SU-DHL-6 (cell line): Measurements from ENCODE around the gene PRDM11.
A peak's percentile ranks its signal among the peaks of the same experiment; 100 is the strongest.

ENCODE experiments used
- H2AFZ ChIP-seq: fragments of 200-600 bp; sonication (generic); 2 replicates; pipeline ENCODE4 v1.6.1; 2014; ENCODE audit warnings: low read depth, mild to moderate bottlenecking, moderate library complexity, mixed read lengths, antibody characterized with exemption, low read length; ENCODE audit not compliant: severe bottlenecking
- H3F3A ChIP-seq: fragments of 200-600 bp; shearing (Covaris generic); 2 replicates; pipeline ENCODE4 v1.6.0; 2016; ENCODE audit warnings: antibody characterized with exemption, mild to moderate bottlenecking; ENCODE audit not compliant: insufficient read depth
- H3K27ac ChIP-seq: fragments of 200-600 bp; sonication (generic); 2 replicates; pipeline ENCODE4 v1.5.1; 2016; ENCODE audit warnings: low read depth, mild to moderate bottlenecking, low read length, moderate library complexity, mixed read lengths
- H3K27me3 ChIP-seq: fragments of 200-600 bp; sonication (generic), shearing (Covaris generic); 2 replicates; pipeline ENCODE4 v1.6.0; 2014; ENCODE audit warnings: mild to moderate bottlenecking, low read length
- H3K36me3 ChIP-seq: fragments of 200-600 bp; sonication (generic); 2 replicates; pipeline ENCODE4 v1.6.1; 2014; ENCODE audit warnings: mild to moderate bottlenecking, low read length, mixed read lengths
- H3K4me2 ChIP-seq: fragments of 300-600, 200-600 bp; shearing (Covaris generic), sonication (generic); 2 replicates; pipeline ENCODE4 v1.6.0; 2014; ENCODE audit warnings: low read length, low read depth, mild to moderate bottlenecking; ENCODE audit not compliant: poor library complexity, severe bottlenecking
- H3K4me3 ChIP-seq: fragments of 200-600 bp; sonication (generic); 2 replicates; pipeline ENCODE4 v1.5.1; 2014; ENCODE audit warnings: antibody characterized with exemption, low read length, mild to moderate bottlenecking, mixed read lengths; ENCODE audit not compliant: insufficient read depth, poor library complexity, severe bottlenecking
- H3K79me2 ChIP-seq: fragments of 200-600 bp; sonication (generic); 2 replicates; pipeline ENCODE4 v1.6.1; 2014; ENCODE audit warnings: mild to moderate bottlenecking, low read length, moderate library complexity; ENCODE audit not compliant: insufficient read depth
- H3K9ac ChIP-seq: fragments of 200-600 bp; sonication (generic); 2 replicates; pipeline ENCODE4 v1.7.0; 2014; ENCODE audit warnings: mild to moderate bottlenecking, low read length
- H3K9me2 ChIP-seq: fragments of 200-600 bp; sonication (generic); replicated peaks from 2 replicates; pipeline ENCODE4 v1.6.1; 2014; ENCODE audit warnings: low read length; ENCODE audit not compliant: insufficient read depth
- H3K9me3 ChIP-seq: fragments of 200-600 bp; sonication (generic); 2 replicates; pipeline ENCODE4 v1.6.1; 2014; ENCODE audit warnings: low read length, mixed read lengths; ENCODE audit not compliant: insufficient read depth
- H4K20me1 ChIP-seq: fragments of 200-600 bp; sonication (generic); 2 replicates; pipeline ENCODE4 v1.6.1; 2014; ENCODE audit warnings: low read depth, mild to moderate bottlenecking, antibody characterized with exemption, low read length, moderate library complexity, mixed read lengths
- EZH2phosphoT487 ChIP-seq: fragments of 200-600 bp; sonication (generic), shearing (Covaris generic); conservative IDR thresholded peaks from 2 replicates; pipeline ENCODE4 v1.6.1; 2018; ENCODE audit warnings: mild to moderate bottlenecking, antibody characterized with exemption, low read length, moderate library complexity, mixed read lengths
- TF ChIP-seq, protein P1 (sequence below): fragments of 200-600 bp; sonication (generic); IDR thresholded peaks from one replicate; pipeline ENCODE4 v1.5.1; 2017; ENCODE audit warnings: antibody characterized with exemption, mild to moderate bottlenecking, low read length, moderate library complexity; ENCODE audit not compliant: insufficient read depth, poor library complexity, severe bottlenecking

The PRDM11 gene

DNA sequence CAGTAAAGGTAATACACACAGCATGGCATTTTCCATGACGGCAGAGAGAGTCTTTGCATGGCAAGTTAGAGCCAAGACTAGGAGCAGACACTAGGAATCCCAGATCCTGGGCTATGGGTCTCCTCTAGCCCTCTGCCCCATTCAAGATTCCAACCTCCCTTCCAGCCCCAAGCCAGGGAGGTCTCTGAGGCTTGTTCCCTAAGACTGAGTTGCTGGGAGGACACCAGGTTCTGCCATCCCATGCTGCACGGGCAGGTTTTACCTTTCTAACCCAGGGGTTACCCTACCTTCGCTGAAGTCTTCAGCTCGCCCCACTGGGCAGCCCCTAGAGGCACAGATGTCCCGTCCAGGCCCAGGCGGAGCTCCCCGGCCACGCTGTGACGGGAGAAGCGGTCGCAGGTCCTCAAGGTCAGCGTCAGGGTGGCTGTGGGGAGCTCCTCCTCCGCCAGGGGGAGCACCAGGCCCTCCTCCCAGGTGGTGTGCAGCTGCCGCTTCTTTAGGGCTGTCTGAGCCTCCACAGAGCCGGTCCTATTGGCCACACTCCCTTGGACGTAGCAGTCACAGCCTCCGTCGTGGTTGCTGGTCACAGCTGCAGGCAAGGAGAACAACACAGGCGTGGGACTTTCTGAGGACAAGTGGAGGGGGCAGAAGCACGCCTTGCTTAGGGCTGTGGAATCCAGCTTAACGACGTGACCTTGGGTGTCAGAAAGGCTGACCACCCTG lies 105.9 kb downstream of the PRDM11 start:
- Histone ChIP-seq H3K9me2 (no peaks in the 10 kb centered on the region), H3K79me2 (no peaks in the 10 kb centered on the region), H3K36me3 (no peaks in the 10 kb centered on the region), H3K9ac (no peak overlapping the region), H3K27me3 (no peaks in the 10 kb centered on the region), H3K4me2 (no peak overlapping the region), H4K20me1 (no peaks in the 10 kb centered on the region), H3K4me3 (no peak overlapping the region), H3F3A (no peaks in the 10 kb centered on the region), H3K9me3 (no peaks in the 10 kb centered on the region), H2AFZ (no peak overlapping the region), H3K27ac (no peak overlapping the region)
- no peak for TF ChIP-seq EZH2phosphoT487
- TF ChIP-seq, protein P1, sequence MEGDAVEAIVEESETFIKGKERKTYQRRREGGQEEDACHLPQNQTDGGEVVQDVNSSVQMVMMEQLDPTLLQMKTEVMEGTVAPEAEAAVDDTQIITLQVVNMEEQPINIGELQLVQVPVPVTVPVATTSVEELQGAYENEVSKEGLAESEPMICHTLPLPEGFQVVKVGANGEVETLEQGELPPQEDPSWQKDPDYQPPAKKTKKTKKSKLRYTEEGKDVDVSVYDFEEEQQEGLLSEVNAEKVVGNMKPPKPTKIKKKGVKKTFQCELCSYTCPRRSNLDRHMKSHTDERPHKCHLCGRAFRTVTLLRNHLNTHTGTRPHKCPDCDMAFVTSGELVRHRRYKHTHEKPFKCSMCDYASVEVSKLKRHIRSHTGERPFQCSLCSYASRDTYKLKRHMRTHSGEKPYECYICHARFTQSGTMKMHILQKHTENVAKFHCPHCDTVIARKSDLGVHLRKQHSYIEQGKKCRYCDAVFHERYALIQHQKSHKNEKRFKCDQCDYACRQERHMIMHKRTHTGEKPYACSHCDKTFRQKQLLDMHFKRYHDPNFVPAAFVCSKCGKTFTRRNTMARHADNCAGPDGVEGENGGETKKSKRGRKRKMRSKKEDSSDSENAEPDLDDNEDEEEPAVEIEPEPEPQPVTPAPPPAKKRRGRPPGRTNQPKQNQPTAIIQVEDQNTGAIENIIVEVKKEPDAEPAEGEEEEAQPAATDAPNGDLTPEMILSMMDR = peak; percentile 39

DNA sequence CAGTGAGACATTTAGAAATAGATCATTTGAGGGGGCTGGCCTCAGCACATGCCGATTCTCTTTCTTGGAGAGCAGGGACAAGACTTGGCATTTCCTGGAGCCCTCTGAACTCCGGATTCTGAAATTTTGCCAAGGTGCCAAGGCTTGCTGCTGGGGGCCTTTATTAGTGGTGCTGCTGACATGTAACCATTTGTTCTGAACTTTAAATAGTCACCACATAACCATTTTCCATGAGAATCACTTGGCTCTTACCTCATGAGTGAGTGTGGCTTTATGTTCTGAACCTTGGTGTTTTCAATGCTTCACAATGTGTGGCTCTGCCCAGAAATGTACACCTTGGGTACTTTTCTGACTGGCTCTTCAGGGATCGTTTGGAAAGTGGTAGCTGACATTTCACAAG lies 106.4 kb downstream of the PRDM11 start:
- Histone ChIP-seq H3K9me3 (no peaks in the 10 kb centered on the region), H4K20me1 (no peaks in the 10 kb centered on the region), H3F3A (no peaks in the 10 kb centered on the region), H3K79me2 (no peaks in the 10 kb centered on the region), H3K27me3 (no peaks in the 10 kb centered on the region), H3K36me3 (no peaks in the 10 kb centered on the region), H2AFZ (no peak overlapping the region), H3K4me2 (no peak overlapping the region), H3K27ac (no peak overlapping the region), H3K9me2 (no peaks in the 10 kb centered on the region), H3K9ac (no peak overlapping the region), H3K4me3 (no peak overlapping the region)
- TF ChIP-seq, protein P1 = no peak
- no peak for TF ChIP-seq EZH2phosphoT487

DNA sequence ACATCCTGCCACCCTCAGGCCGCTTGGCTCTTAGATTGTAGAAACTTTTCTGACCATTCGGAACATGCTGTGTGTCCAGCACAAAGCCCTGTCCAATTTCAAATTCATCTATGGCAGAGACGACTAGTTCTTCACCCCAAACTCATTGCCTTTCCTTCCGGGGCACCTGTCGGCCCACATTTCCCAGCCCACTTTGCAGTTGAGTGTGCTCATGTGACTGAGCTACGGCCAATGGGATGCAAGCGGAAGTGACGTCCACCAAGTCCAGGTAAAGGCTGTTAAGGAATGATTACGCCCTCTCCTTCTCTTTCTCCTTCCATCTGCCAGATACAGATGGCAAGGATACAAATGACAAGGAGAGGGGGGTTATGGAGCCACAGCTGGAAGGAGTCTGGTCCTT lies 107.2 kb downstream of the PRDM11 start:
- H3F3A ChIP-seq = no peaks in the 10 kb centered on the region
- no peak overlapping the region for H3K27ac ChIP-seq
- no peak overlapping the region for H3K4me3 ChIP-seq
- no peaks in the 10 kb centered on the region for H4K20me1 ChIP-seq
- no peaks in the 10 kb centered on the region for H3K27me3 ChIP-seq
- no peak overlapping the region for H2AFZ ChIP-seq
- no peak overlapping the region for H3K9ac ChIP-seq
- H3K4me2 ChIP-seq = no peak overlapping the region
- TF ChIP-seq EZH2phosphoT487 = no peak
- TF ChIP-seq, protein P1 = no peak
- no peaks in the 10 kb centered on the region for H3K9me2 ChIP-seq
- H3K36me3 ChIP-seq = no peaks in the 10 kb centered on the region
- no peaks in the 10 kb centered on the region for H3K9me3 ChIP-seq
- no peaks in the 10 kb centered on the region for H3K79me2 ChIP-seq
